GM18519 (cell line): Measurements from ENCODE around the gene RNF5.
"Not testable (repeated sequence)": the region's sequence is repeated elsewhere in the genome, so short reads cannot be mapped to it uniquely, and the experiment has no call there.

Experiments used
- ATAC-seq: cut with Tn5 transposase; IDR thresholded peaks from one replicate; pipeline ENCODE4 v1.9.1; 2021; ENCODE audit warnings: mild to moderate bottlenecking, moderate library complexity; ENCODE audit not compliant: unreplicated experiment, low FRiP score

Gene RNF5

DNA sequence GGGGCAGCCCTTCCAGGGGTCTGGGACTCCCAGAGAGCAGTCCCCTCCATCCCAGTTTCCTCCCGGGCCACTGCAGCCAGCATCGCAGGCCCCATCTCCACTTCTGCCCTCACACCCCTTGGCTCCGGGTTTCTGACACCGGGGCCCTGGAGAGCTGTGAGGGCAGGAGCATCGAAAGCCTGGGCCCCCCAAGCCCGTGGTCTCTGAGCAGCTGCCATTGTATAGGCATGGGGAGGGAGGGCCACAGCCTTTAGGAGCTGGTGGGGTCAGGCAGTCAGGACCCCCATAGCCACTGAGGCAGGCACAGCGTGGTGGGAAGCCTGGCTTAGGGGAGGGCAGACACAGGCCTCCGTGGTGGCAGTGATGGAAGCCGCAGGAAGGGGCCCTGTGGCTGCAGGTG, 24.0 kb downstream of the RNF5 start:
- ATAC-seq: no peak

DNA sequence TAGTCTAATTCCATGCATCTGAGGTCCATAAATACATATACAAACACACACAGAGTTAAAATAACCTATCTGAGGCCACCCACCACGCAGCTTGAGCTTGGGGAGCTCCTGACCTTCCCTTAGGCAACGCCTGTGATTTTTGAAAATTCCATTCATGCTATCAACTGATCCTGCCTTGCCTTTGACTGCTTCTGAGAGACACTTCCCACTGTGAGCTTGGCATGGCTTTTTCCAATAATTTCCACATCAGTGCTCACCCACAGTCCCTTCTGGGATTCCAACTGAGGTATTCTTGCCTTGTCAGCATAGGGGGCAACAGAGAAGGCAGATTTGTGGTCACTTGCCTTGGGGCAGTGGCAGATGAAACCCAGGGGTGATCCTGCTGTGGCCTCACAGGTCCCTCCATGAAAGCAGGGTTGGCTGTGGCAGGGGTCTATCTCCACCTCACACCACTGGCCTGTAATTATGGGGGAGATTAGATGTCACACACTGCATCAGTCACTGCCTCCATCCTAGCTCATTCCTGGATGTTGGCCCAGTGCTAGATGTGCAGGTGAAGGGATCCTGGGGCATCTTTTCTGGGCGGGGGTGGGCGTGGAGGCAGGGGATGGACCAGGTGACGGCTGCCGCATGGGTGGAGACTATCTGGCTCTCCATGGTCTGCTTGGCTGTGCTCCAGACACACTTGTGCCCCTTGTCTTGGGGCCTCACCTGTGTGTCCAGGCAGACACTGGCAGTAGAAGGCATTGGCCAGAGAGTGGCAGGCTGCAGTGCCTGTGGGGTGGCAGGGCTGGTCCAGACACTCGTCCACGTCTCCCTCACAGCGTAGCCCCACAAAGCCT, 25.4 kb downstream of the RNF5 start:
- ATAC-seq: no peak

DNA sequence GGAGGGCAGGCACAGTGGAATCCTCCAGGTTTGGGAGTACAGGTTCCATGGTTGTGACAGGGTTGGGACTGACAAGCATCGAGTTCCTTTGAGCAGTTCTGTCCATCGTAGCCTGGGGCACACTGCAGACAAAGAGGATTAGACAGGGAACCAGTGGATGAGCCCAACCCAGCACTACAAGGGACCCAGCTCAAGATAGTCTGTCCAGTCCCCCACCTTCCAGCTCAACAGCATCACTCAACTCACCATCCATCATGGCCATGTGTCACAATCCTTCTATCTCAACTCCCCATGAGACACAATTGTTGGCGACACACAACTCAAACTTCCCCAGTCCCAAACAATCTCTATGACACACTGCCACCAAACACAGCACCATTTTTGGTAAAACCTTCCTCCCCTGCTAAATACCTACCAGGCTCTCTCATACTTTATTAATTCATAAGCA, 26.1 kb downstream of the RNF5 start:
- ATAC-seq: no peak

DNA sequence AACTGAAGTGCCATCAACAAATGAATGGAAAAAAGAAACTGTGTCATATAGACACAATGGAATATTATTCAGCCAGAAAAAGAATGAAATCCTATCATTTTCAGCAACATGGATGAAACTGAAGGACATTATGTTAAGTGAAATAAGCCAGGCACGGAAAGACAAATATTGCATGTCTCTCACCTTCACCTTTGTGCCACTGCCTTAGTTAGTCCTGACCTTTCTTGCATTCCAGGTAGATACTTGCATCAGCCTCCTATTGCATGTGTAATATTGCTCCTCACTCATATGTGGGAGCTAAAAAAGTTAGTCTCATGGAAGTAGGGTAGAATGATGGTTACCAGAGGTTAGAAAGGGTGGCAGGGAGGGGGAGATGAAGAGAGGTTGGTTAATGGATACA, 30.8 kb downstream of the RNF5 start:
- no peak for ATAC-seq

DNA sequence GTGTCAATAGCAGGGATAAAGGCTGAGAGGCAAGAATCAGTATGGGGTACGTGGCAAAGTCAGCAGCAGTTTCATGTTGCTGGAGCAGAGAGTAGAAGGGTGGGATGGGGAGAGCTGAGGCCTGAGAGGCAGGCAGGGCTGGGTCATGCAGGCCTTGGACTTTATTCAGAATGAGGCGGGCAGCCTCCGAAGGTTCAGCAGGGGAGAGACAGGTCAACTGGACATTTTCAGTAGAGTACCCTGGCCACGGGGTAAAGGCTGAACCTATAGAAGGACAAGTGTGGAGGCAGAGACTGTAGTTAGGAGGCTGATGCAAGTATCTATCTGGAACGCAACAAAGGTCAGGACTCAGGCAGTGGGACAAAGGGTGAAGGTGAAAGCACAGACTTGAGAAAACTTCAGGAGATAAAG, 32.0 kb downstream of the RNF5 start:
- no peak for ATAC-seq

DNA sequence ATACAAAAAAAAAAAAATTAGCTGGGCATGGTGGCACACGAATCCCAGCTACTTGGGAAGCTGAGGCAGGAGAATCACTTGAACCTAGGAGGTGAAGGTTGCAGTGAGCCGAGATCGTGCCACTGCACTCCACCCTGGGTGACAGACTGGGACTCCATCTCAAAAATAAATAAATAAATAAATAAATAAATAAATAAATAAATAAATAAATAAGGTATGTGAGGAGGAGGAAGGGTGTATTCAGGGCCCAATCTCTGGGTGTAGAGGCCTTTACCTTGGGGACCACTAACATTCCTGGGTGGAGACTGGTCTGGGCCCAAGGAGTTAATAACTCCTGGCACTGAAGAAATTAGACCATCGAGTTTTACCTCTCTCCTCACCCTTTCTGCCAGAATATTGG, 33.2 kb downstream of the RNF5 start:
- not testable (repeated sequence) for ATAC-seq

DNA sequence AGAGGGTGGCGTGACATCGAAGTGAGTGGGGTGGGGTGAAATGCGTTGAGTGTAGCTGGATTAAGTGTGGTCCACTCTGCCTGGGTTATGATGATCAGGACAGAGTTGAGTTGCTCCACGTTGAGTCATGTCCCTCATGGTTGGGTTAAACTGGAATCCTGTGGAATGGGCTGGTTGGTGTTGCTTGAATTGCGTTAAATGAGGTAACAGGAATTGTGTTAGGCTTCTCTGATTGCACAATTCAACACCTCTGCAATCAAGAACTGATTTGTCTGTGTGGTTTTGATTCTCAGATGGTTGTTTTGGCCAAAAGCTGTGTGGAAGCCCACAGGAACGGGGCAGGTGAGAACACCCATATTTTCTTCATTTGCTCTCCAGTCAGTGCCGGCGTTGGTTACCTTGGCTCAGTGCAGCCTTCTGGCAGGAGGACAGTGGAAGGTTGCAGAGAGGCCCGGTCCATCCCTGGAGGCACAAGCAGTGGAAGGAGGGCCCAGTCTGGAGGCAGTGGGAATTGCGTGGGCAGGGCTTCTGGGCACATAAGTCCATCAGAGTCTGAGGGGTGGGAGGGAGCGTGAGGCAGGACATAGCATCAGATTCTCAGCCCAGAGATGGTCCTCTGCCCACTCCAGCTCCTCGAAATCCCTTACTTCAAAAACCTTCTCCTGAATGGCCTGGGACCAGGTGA, 34.0 kb downstream of the RNF5 start:
- no peak for ATAC-seq

DNA sequence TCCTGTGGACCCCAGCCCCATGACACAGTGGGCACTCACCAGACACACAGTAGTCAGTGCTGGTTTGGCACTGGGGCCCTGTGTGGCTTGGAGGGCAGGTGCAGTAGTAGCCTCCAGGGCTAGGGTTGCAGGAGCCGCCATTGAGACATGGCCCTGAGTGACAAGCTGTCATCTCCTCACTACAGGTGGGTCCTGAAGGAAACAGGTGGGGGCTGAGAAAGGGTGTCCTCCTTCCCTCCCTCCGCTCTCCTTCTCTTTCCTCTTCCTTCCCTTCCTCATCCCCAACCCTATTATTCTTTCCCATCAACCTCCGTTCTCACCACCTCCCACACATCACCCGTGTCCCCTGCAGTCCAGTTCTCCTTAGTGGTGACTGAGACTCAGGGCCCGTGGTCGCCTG, 35.4 kb downstream of the RNF5 start:
- no peak for ATAC-seq

DNA sequence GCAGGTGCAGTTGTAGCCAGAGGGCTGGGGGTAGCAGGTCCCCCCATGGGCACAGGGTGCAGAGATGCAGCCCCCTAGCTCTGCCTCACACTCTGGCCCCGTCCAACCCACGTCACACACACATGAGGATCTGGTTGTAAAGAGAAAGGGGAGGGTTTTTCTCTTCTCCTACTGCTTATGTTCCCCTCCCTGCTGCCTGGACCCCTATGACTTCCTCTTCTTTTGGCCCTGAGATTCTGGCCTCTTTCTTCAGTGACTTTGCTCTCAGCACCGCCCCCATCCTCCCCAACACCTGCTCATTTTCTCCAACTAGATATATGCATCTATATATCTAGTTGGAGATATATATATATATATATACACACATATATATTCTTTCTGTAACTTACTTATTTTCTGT, 35.9 kb downstream of the RNF5 start:
- no peak for ATAC-seq

DNA sequence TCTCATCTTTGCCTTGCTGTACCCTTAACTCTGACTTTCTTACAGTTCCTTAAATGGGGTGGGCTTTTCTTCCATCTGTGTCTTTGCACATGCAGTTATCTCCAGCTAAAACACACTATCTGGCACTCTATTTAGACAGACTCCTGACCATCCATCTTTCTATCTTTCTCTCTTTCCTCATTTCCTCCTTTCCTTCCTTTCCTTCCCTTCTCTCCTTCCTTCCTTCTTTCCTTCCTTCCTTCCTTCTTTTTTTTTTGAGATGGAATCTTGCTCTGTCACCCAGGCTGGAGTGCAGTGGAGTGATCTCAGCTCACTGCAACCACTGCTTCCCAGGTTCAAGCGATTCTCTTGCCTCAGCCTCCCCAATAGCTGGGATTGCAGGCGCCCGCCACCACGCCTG, 37.4 kb downstream of the RNF5 start:
- no peak for ATAC-seq

DNA sequence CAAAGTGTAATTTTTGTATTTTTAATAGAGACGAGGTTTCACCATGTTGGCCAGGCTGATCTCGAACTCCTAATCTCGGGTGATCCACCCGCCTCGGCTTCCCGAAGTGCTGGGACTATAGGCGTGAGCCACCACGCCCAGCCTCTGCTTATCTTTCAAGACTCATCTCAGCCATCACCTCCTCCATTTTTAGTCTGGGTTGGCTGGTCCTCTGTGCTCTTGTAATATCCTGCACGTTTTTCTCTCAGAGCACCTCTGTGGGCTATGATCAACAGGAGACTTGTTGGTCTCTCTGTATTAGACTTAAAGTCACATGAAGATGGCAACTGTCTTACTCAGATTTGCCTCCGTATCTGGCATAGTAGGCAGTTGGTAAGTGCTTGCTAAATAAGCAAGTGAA, 38.1 kb downstream of the RNF5 start:
- ATAC-seq: no peak

DNA sequence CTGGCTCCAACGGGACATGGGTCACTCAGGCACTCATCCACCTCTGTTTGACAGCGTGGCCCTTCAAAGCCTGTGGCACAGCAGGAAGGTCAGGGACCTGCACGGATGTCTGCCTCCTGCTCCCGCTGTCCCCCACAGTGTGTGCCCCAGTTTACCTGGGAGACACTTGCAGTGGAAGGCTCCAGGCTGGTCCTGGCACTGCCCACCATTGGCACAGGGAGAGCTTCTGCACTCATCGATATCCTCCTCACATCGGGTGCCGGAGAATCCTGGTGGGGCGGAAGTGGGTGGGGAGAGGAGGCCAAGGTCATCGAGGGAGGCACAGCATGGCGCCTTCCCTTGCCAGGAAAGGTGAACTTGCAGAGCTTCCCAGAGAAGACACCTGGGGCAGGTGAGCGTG, 38.8 kb downstream of the RNF5 start:
- ATAC-seq: no peak

DNA sequence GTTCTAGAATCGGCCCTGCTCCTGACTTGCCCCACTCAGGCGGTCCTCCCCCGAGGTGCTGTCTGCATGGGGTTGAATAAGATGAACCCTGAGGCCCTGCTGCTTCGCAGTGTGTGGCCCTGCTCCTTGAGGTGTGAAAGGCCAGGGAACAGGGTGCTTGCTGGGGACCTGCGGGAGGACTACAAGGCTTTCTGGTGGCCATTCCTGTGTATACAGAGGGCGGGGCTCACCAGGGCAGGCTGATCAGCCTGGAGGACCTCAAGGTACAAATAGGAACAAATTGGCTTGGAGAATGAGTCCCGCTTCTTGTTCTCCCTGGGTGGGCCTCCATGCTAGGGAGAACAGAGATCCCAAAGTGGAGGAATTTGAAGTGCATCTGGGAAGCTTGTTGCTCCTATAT, 40.0 kb downstream of the RNF5 start:
- no peak for ATAC-seq

DNA sequence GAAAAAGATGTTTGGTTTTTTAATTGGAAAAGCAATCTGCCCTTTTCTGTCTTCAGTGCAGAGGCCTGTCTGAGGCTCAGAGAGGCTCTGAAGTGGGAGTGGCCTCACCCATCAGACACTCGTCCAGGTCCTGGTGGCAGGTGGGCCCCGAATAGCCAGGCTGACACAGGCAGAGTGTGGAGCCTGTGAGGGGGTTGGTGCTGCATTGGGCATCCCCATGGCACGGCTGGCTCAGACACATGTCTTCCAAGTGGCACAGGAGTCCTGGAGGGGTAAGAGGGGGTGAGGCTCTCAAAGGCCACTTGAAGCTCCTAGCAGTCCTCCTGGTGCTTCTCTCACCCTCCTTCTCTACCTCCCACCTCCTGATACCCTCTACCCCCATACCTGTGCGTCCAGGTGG, 41.8 kb downstream of the RNF5 start:
- ATAC-seq: no peak

DNA sequence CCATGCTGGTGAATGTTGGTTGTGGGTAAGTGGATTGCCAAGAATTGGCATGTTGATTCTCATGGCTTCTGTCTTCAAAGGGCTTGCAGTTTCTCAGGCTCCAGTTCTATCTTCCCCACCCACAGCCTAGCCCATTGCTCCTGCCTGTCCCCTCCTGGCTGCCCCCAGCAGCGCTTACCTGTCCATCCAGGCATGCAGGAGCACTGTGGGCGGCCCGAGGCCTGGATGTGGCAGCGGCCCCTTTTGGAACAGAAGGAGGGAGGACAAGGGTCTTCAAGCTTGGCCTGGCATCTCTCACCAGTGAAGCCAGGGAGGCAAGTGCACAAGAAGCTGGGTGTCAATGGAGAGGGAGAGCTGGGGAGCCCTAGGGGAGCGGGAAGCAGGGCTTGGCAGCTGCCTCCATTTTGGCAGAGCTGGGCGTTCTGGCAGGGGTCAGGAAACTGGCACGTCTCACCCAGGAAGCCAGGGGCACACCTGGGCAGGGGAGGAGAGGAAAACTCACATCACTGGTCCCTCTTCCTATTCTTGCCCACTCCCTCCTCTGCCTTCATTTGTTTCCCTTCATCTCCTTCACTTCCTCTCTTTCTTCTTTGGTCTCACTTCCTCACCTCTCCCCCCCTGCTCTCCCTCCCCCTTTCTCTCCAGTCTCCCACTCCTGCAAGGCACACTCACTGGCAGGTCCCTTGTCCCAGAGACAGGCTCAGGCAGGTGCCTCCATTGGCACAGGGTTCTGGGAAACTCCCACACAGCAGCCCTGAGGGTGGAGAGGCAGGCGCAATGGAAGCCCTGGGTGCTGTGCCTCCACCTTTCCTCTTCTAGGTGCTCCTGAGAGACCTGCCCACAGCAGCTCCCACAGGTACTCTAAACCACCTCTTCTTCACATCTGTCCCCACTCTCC, 44.4 kb downstream of the RNF5 start:
- ATAC-seq: no peak

DNA sequence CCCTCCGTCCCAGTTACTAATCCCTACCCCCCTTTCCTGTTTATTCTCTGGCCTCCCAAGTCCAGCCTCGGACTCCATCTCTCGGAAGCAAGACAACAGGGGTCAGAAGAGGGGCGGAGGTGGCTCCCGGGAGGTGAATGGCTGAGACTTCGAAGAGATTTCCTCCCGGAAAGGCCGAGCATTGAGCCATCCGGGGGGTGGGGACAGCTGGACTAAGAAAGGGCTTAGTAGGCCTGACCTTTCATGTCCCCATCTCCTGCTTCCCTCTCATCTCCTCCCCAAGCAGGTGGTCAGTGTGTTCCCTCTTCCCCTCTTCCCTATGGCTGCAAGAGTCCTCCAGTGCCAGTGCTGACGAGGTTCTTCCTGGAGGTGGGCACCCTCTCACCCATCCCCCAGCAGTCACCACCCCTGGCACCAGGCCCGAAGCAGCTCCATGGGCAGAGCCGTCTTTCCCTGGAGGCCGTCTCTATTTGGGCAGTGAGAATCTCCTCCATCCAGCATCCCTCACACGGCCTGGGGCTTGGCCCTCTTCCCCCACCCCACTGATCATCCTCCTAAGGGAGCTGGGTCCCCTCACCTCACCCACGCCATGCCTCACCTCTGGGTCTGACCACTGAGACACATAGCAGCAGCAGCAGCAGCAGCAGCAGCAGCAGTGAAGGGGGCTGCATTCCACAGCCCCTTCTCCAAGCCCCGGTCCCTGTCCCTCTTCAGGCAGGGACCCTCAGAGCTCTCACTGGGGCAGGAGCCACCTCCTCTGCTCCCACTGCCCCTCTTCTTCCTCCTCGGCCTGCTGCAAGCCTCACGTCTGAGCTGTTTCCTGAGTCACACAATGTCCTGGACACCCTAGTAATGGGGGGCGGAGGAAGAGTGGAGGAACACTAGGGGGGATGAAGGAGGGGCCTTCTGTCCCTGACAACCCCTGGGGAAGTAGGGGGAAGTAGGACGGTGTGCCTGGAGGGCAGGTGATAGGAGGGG, 45.3 kb downstream of the RNF5 start, which contains the start of gene NOTCH4:
NOTCH4 (minus strand) TSS at position 810 of the 978 bp plus-strand sequence; CDS start at position 671, 139 bp downstream.
- ATAC-seq: no peak

DNA sequence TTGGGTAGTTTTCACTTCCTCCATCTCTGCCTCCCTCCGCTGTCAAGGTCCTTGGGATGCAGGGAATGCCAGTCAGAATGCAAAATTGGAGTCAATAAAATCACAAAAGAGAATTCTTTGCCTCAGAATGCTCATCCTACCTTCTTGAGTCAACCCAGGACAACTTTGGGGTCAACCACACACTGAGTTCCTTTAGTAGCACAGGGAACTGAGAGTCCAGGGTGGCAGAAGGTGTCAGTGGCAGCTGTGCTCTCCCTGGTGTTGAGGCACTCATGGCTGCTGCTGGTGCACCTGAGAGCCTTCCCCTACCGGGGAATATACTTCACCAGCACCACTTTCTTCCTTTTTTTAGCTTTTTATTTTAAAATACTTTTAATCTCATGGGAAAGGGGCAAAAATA, 46.5 kb downstream of the RNF5 start:
- ATAC-seq: no peak

DNA sequence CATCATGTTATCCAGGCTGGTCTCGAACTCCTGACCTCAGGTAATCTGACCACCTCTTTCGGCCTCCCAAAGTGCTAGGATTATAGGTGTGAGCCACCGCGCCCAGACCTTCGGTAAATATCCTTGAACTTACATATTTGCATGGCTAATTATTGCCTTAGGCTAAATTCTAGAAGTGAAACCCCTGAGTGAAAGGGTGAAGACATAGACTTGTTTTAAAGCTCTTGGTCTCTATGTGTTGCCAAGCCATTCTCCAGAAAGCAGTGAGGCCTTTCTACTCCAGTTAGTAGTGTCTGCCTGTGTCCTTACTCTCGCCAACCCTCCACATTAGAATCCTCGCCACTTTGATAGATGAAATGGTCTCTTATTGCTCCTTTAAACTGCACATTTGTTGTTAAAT, 48.2 kb downstream of the RNF5 start:
- ATAC-seq: no peak
